GM12878 (cell line): ENCODE results near the gene CLPX. TPM values are rescaled to one million over a fixed set of nuclear protein-coding genes. Genes with fewer than 3 reads are reported as not detected.

Experiments
- ATAC-seq: fragments of 200-7000 bp; cut with Tn5 transposase; 3 replicates; pipeline ENCODE4 v1.9.1; 2020; ENCODE audit warnings: mild to moderate bottlenecking, moderate library complexity
- BruUV-seq: library from RNA; stranded (reverse); fragments of 400-500 nt; replicated peaks from 2 replicates; lab custom pipeline; 2021; lab: Mats Ljungman, UMichigan
- CTCF ChIA-PET: fragments of 300-600 bp; sonication (Branson Sonifier 250); formaldehyde crosslinking; extraction: SDS; loops from one replicate; lab custom pipeline; 2021; ENCODE audit warnings: inconsistent platforms; lab: Yijun Ruan, JAX
- POLR2A ChIA-PET: fragments of 350-600 bp; formaldehyde crosslinking; extraction: SDS; loops from one replicate; lab custom pipeline; 2021; ENCODE audit warnings: inconsistent platforms; lab: Charles Lee
- RAD21 ChIA-PET: fragments of 300-600 bp; sonication (Branson Sonifier 250); formaldehyde crosslinking; loops from one replicate; lab custom pipeline; 2023; ENCODE audit warnings: antibody characterized with exemption; ENCODE audit not compliant: unreplicated experiment; lab: Charles Lee
- SMC1A ChIA-PET: fragments of 300-600 bp; sonication (Branson Sonifier 250); formaldehyde crosslinking; loops from one replicate; lab custom pipeline; 2023; ENCODE audit not compliant: unreplicated experiment, uncharacterized antibody; lab: Charles Lee
- DNase-seq: peaks from one replicate; pipeline ENCODE4 v3.0.0-alpha.2; 2011; ENCODE audit warnings: low read depth, low spot score
- FAIRE-seq: peaks from 3 replicates; lab custom pipeline; 2011; peaks lifted over from hg19 to GRCh38; lab: Jason Lieb, UNC
- H2AFZ ChIP-seq: 2 replicates; pipeline ENCODE4 v1.6.0; 2011; ENCODE audit warnings: low read depth, low read length, control low read depth; ENCODE audit not compliant: control insufficient read depth
- H3K27ac ChIP-seq: 2 replicates; pipeline ENCODE4 v1.5.1; 2011; ENCODE audit warnings: control low read depth; ENCODE audit not compliant: control insufficient read depth, insufficient read depth
- H3K27me3 ChIP-seq, 2 experiments: replicated peaks in 1 of 2; 2 replicates each; pipeline versions ENCODE4 v1.6.0 to v1.6.1; 2011; ENCODE audit warnings: low read length in 1 of 2; ENCODE audit not compliant: control insufficient read depth in 2 of 2, insufficient read depth in 2 of 2
- H3K36me3 ChIP-seq, 2 experiments: 2 replicates each; pipeline ENCODE4 v1.5.1; 2011; ENCODE audit warnings: low read length in 1 of 2; ENCODE audit not compliant: control insufficient read depth in 2 of 2, insufficient read depth in 2 of 2
- H3K4me1 ChIP-seq: 2 replicates; pipeline ENCODE4 v1.6.1; 2011; ENCODE audit warnings: mild to moderate bottlenecking, low read length, moderate library complexity, mixed read lengths; ENCODE audit not compliant: control insufficient read depth, insufficient read depth
- H3K4me2 ChIP-seq: 2 replicates; pipeline ENCODE4 v1.6.0; 2011; ENCODE audit warnings: control low read depth; ENCODE audit not compliant: control insufficient read depth, insufficient read depth
- H3K4me3 ChIP-seq: fragments of 200-600 bp; sonication (generic); 2 replicates; pipeline ENCODE4 v1.5.1; 2016
- H3K79me2 ChIP-seq: 2 replicates; pipeline ENCODE4 v1.6.0; 2011; ENCODE audit warnings: low read length; ENCODE audit not compliant: control insufficient read depth, insufficient read depth
- H3K9ac ChIP-seq: 2 replicates; pipeline ENCODE4 v1.8.0; 2011; ENCODE audit warnings: low read length, control low read depth, mixed read lengths; ENCODE audit not compliant: control insufficient read depth, insufficient read depth
- H3K9me3 ChIP-seq: replicated peaks from 3 replicates; pipeline ENCODE4 v1.5.1; 2011; ENCODE audit warnings: mild to moderate bottlenecking, low read length; ENCODE audit not compliant: control insufficient read depth, insufficient read depth
- H4K20me1 ChIP-seq: 2 replicates; pipeline ENCODE4 v1.6.0; 2011; ENCODE audit not compliant: control insufficient read depth, insufficient read depth
- ATF2 ChIP-seq: IDR thresholded peaks from 2 replicates; pipeline ENCODE4 v1.6.1; 2012; ENCODE audit warnings: low read length, inconsistent platforms
- CEBPB ChIP-seq, 2 experiments: fragments of 150-350 bp in 1 of 2; IDR thresholded peaks; 2 replicates each; pipeline ENCODE4 v1.6.1; 2012 to 2014; ENCODE audit warnings: low read depth in 2 of 2, low read length in 2 of 2, borderline replicate concordance in 1 of 2, inconsistent platforms in 1 of 2
- CEBPZ ChIP-seq: fragments of 150-350 bp; IDR thresholded peaks from 2 replicates; pipeline ENCODE4 v1.6.1; 2016; ENCODE audit warnings: low read depth, low read length
- CREB1 ChIP-seq: IDR thresholded peaks from 2 replicates; pipeline ENCODE4 v1.6.1; 2012; ENCODE audit warnings: low read depth, mild to moderate bottlenecking, inconsistent platforms
- E2F8 ChIP-seq: fragments of 450-650 bp; IDR thresholded peaks from 2 replicates; pipeline ENCODE4 v1.6.1; 2018; ENCODE audit warnings: mild to moderate bottlenecking, low read depth, moderate library complexity; ENCODE audit not compliant: partially characterized antibody
- EED ChIP-seq: sonication (generic); IDR thresholded peaks from 2 replicates; pipeline ENCODE4 v1.6.1; 2016; ENCODE audit warnings: antibody characterized with exemption, low read depth
- NFYA ChIP-seq: IDR thresholded peaks from 2 replicates; pipeline ENCODE4 v1.6.1; 2011; ENCODE audit warnings: low read depth, mild to moderate bottlenecking, low read length, improper control_type of control experiment, borderline replicate concordance
- NKRF ChIP-seq: fragments of 450-650 bp; conservative IDR thresholded peaks from 2 replicates; pipeline ENCODE4 v1.6.1; 2017; ENCODE audit warnings: mild to moderate bottlenecking, moderate library complexity
- NRF1 ChIP-seq: conservative IDR thresholded peaks from 2 replicates; pipeline ENCODE4 v1.6.1; 2011; ENCODE audit warnings: mild to moderate bottlenecking, low read depth, low read length, improper control_type of control experiment
- STAT1 ChIP-seq: fragments of 450-650 bp; conservative IDR thresholded peaks from 2 replicates; pipeline ENCODE4 v1.6.1; 2014; ENCODE audit warnings: antibody characterized with exemption, mild to moderate bottlenecking
- SUZ12 ChIP-seq: fragments of 200-600 bp; sonication (generic); IDR thresholded peaks from one replicate; pipeline ENCODE4 v1.6.1; 2018; ENCODE audit warnings: antibody characterized with exemption, mild to moderate bottlenecking; ENCODE audit not compliant: unreplicated experiment
- TBL1XR1 ChIP-seq: IDR thresholded peaks from 2 replicates; pipeline ENCODE4 v1.6.1; 2012; ENCODE audit warnings: low read depth, low read length, improper control_type of control experiment
- ZNF384 ChIP-seq: IDR thresholded peaks from 2 replicates; pipeline ENCODE4 v1.6.1; 2012; ENCODE audit warnings: low read depth, mild to moderate bottlenecking, low read length, improper control_type of control experiment, borderline replicate concordance
- WGBS: methylation state at CpG from one replicate; pipeline ENCODE4 v1.1.6; 2016; ENCODE audit warnings: low lambda C conversion rate; ENCODE audit not compliant: insufficient replicate concordance, insufficient coverage; ENCODE audit errors: missing lambda C conversion rate; 5-methylcytosine and 5-hydroxymethylcytosine counted together
- in situ Hi-C: fragments of 300-500 bp; cut with MboI; formaldehyde crosslinking; loops from 9 replicates; pipeline ENCODE4 v1.14.3; 2018; ENCODE audit warnings: mixed read lengths
- intact Hi-C: fragments of 100-400 bp; cut with micrococcal nuclease; formaldehyde crosslinking; loops from one replicate; pipeline ENCODE4 v1.14.2; 2022; ENCODE audit not compliant: unreplicated experiment
- polyA plus RNA-seq, 11 experiments: library from polyadenylated mRNA; depleted of rRNA in 4 of 11; unstranded in 6 of 11; stranded (reverse) in 5 of 11; fragments of >200 nt; fragmentation: Nextera tagmentation in 4 of 11; fragmentation: Illumina TruSeq in 1 of 11; extraction: Ambion mirVana in 4 of 11; extraction: Trizol in 1 of 11; gene quantifications; 1 replicate in 1 of 11; 2 replicates in 10 of 11; pipeline versions ENCODE4 v1.2.1 to v1.2.3, GENCODE V29; 2011 to 2016; ENCODE audit warnings: inconsistent platforms in 2 of 11, missing spikeins in 2 of 11, low read depth in 1 of 11
- total RNA-seq, 4 experiments: library from RNA; depleted of rRNA in 3 of 4; stranded (reverse); fragments of >200 nt in 3 of 4; fragmentation: Illumina TruSeq in 1 of 4; extraction: Trizol in 1 of 4; gene quantifications; 2 replicates each; pipeline versions ENCODE4 v1.2.1 to v1.2.3, GENCODE V29; 2013 to 2021

CLPX gene
- total and polyA plus RNA-seq, 10 of the 15 experiments (the other 5 are each of a cell fraction or from before 2014, with no cell fraction given), result 10.1 to 57.4 (median 31.3) TPM

GRCh38 chr15:65110676-65111292 lies 74.4 kb downstream of the CLPX start:
- peaks cover 0 to 12% of the 10 kb centered on the region in 2 experiments; a peak in 2 of 4 replicates for H3K36me3 ChIP-seq
- H3K4me2 ChIP-seq, result no peak overlapping the region
- ATAC-seq (no peak), DNase-seq (no peak), FAIRE-seq (no peak)
- ChIA-PET POLR2A (interaction anchor here (0.6 kb wide), 1 partner anchor 127 kb away, joined by 3 read pairs; no protein-coding TSS in a partner anchor), CTCF (interaction anchor here (1.0 kb wide), 1 partner anchor 77 kb away, joined by 3 read pairs; no protein-coding TSS in a partner anchor), SMC1A (no interaction called here), RAD21 (no interaction called here)
- H3K4me3 ChIP-seq, result no peak overlapping the region
- H3K27ac ChIP-seq, result no peak overlapping the region
- no peak overlapping the region for H2AFZ ChIP-seq
- no peaks in the 10 kb centered on the region for H3K27me3 ChIP-seq
- no peaks in the 10 kb centered on the region for H3K4me1 ChIP-seq
- 93% methylated on average over 3 of the region's 3 CpGs for WGBS
- no peaks in the 10 kb centered on the region for H3K9me3 ChIP-seq
- intact Hi-C loops (no loop called here), in situ Hi-C loops (no loop called here)
- no peak overlapping the region for H3K9ac ChIP-seq
- no peaks in the 10 kb centered on the region for H3K79me2 ChIP-seq
- H4K20me1 ChIP-seq, result no peaks in the 10 kb centered on the region
- no TSS peak for BruUV-seq
- TF ChIP-seq CEBPZ (no peak), ZNF384 (no peak), STAT1 (no peak), CREB1 (no peak), SUZ12 (no peak), E2F8 (no peak), ATF2 (no peak), NFYA (no peak), NKRF (no peak), CEBPB (IDR thresholded peaks at IDR 0.05; ENCODE audit: borderline replicate concordance in 1 of 2, low read depth in 2 of 2, low read length in 2 of 2) (no peak), EED (no peak), TBL1XR1 (no peak), NRF1 (no peak)
